Stomach smooth muscle (tissue), 2 donors: ENCODE results near the gene IGFALS.

Experiments used
- H3K27ac ChIP-seq: one replicate; pipeline ENCODE4 v1.7.0; 2013; ENCODE audit warnings: mild to moderate bottlenecking, low read length, inconsistent platforms
- H3K27me3 ChIP-seq, 2 donors: one replicate each; pipeline ENCODE4 v1.7.0; 2013; ENCODE audit warnings: low read length in 2 of 2; ENCODE audit not compliant: insufficient read depth in 2 of 2, control insufficient read depth in 1 of 2
- H3K36me3 ChIP-seq, 2 donors: one replicate each; pipeline ENCODE4 v1.7.0; 2013; ENCODE audit warnings: low read length in 2 of 2; ENCODE audit not compliant: control insufficient read depth in 2 of 2, insufficient read depth in 2 of 2
- H3K4me1 ChIP-seq: one replicate; pipeline ENCODE4 v1.7.0; 2013; ENCODE audit warnings: low read length; ENCODE audit not compliant: control insufficient read depth, insufficient read depth
- H3K4me3 ChIP-seq, 2 donors: one replicate each; pipeline ENCODE4 v1.7.0; 2013; ENCODE audit warnings: low read length in 2 of 2
- H3K9ac ChIP-seq, 2 donors: one replicate each; pipeline ENCODE4 v1.7.0; 2013; ENCODE audit warnings: low read length in 2 of 2, mild to moderate bottlenecking in 1 of 2
- H3K9me3 ChIP-seq, 2 donors: one replicate each; pipeline ENCODE4 v1.7.0; 2013; ENCODE audit warnings: low read length in 2 of 2; ENCODE audit not compliant: control insufficient read depth in 2 of 2
- donor health status: healthy.
- donor health status: Pancreatic carcinoma.

IGFALS gene

DNA sequence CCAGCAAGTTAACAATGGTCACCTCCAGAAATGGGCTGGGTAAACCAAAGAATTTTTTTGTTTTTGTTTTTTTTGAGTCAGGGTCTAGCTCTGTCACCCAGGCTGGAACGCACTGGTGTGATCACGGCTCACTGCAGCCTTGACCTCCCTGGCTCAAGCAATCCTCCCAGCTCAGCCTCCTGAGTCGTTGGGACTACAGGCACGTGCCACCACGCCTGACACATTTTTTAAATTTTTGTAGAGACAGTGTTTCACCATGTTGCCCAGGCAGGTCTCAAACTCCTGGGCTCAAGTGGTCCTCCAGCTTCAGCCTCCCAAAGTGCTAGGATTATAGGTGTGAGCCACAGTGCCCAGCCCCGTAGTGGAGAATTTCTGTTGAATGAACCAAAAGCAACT, 12.8 kb downstream of the IGFALS start:
- Histone ChIP-seq H3K9me3 (no peaks in the 10 kb centered on the region), H3K36me3 (peaks cover 3 to 21% of the 10 kb centered on the region in 2 donors), H3K4me3 (no peak overlapping the region), H3K27ac (no peak overlapping the region), H3K27me3 (no peaks in the 10 kb centered on the region), H3K4me1 (peaks cover 37% of the 10 kb centered on the region), H3K9ac (no peak overlapping the region)

- peaks cover 0 to 22% of the 10 kb centered on the region in 2 donors for H3K36me3 ChIP-seq
- H3K4me1 ChIP-seq, result peaks cover 34% of the 10 kb centered on the region
- no peak overlapping the region for H3K9ac ChIP-seq
These were observed 13.5 kb downstream of the IGFALS start for GRCh38 chr16:1779741-1780676.

DNA sequence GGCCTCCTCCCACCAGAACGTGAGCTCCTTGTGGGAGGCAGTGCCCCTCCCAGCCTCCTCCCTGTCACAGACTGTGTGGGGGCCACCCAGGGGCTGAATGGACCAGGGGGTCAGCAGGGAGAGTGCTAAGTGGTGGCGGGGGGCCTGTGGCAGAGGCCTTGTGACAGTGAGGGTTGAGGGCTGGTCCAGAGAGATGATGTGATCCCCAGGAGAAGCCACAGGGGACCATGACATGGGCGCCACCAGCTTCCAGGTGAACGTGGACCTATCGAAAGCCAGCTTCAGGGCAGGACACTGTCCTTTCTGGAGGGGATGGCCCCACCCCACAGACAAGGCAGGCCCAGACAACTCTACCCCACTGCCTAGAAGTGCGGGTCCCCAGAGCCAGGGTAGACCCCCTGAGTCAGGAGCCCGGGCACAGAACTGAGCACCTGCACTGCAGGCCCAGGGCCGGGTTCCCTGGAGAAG, 14.2 kb downstream of the IGFALS start:
- Histone ChIP-seq H3K4me3 (no peak overlapping the region), H3K4me1 (peaks cover 40% of the 10 kb centered on the region), H3K9me3 (no peaks in the 10 kb centered on the region), H3K36me3 (peaks cover 0 to 21% of the 10 kb centered on the region in 2 donors), H3K27me3 (no peaks in the 10 kb centered on the region), H3K27ac (no peak overlapping the region), H3K9ac (no peak overlapping the region)

More at GRCh38 chr16:1779741-1780676, 13.5 kb downstream of the IGFALS start:
- Histone ChIP-seq H3K27ac (no peak overlapping the region), H3K27me3 (no peaks in the 10 kb centered on the region), H3K4me3 (no peak overlapping the region), H3K9me3 (no peaks in the 10 kb centered on the region)

GRCh38 chr16:1778200-1779179, 15.0 kb downstream of the IGFALS start:
- Histone ChIP-seq H3K9ac (no peak overlapping the region), H3K4me3 (no peak overlapping the region), H3K4me1 (peaks cover 41% of the 10 kb centered on the region), H3K36me3 (peaks cover 0 to 21% of the 10 kb centered on the region in 2 donors), H3K27me3 (no peaks in the 10 kb centered on the region), H3K9me3 (no peaks in the 10 kb centered on the region), H3K27ac (no peak overlapping the region)

DNA sequence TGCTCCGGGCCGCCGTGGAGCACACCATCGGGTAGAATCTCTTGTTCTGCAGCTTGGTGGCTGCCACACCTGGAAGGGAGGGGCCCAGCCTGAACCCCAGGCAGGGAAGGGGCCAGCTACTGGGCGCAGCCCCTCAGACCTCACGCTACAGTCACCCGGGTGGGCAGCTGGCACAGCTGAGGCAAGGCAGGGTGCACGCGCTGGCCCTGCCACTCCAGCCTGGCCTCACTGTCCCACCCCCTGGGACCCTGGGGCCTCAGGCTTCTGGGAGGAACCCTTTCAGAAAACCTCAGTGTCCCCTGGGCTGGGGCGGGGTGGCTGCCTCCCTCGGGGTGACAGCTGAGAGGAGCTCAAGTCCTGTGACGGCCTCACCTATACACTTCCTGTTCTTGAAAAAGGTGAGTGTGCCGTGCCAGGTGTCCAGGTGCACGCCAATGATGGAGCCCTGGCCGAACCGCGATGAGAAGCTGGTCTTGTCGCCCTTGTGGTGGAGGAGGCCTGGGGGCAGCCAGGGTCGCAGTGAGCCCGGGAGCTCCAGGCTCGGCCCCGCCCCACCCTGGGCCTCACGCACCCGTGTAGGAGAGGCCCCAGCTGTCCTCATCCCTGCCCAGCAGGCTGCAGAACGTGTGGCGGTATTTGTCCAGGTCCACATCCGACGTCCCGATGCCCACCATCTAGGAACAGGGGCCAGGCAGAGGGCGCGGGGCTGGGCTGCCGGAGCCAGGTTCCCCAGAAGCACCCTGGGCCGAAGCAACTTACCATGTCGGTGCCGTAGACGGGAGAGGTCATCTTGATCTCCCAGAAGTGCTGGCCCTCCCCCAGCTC, 15.9 kb downstream of the IGFALS start:
- no peaks in the 10 kb centered on the region for H3K9me3 ChIP-seq
- H3K9ac ChIP-seq, result no peak overlapping the region
- H3K4me1 ChIP-seq, result peaks cover 38% of the 10 kb centered on the region
- H3K4me3 ChIP-seq, result no peak overlapping the region
- H3K36me3 ChIP-seq, result peaks cover 0 to 21% of the 10 kb centered on the region in 2 donors
- H3K27ac ChIP-seq, result no peak overlapping the region
- no peaks in the 10 kb centered on the region for H3K27me3 ChIP-seq

GRCh38 chr16:1776991-1777374, 16.5 kb downstream of the IGFALS start:
- H3K27ac ChIP-seq, result no peak overlapping the region
- peaks cover 43% of the 10 kb centered on the region for H3K4me1 ChIP-seq
- no peak overlapping the region for H3K9ac ChIP-seq
- H3K4me3 ChIP-seq, result no peak overlapping the region
- H3K27me3 ChIP-seq, result no peaks in the 10 kb centered on the region
- no peaks in the 10 kb centered on the region for H3K9me3 ChIP-seq
- H3K36me3 ChIP-seq, result peaks cover 0 to 21% of the 10 kb centered on the region in 2 donors

GRCh38 chr16:1776672-1776955, 16.9 kb downstream of the IGFALS start:
- Histone ChIP-seq H3K27me3 (no peaks in the 10 kb centered on the region), H3K27ac (no peak overlapping the region), H3K9ac (no peak overlapping the region), H3K4me1 (peaks cover 43% of the 10 kb centered on the region), H3K9me3 (no peaks in the 10 kb centered on the region), H3K36me3 (peaks cover 0 to 21% of the 10 kb centered on the region in 2 donors), H3K4me3 (no peak overlapping the region)

DNA sequence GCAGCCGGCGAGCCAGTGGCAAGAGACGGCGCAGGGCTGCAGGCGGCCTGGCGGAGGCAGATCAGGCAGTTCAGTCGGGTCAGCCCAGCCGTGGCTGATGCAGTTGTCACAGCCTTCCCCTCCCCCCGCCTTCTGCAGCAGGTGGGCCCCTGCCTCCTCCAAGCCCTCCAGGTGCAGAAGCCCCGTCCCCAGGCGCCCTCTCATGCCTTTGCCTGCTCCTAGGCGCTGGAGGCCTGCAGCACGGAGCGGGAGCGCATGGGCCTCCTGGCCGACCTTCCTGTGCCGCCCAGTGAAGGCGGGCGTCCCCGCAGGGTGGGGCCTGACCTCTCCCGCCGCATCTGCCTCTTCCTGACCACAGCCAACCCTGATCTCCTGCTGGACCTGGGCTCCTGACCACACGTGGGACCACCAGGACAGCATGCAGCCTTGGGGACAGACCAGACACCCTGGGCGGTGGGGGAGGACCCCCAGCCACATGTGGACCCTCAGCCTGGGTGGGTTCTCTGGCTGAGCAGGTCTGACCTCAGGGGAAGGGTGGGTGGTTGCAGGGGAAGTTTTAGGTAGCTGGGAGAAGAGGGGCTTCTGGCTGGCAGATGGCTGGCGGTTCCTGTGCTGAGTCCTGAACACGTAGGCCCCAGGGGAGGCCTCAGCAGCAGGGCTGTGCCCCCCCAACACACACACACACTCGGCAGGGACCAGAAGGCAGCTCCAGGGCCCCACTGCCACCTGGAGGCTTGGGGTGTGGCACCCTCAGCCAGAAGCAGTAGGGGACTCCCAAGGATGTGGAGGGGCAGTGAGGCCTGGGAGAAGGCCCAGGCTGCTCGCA, 17.4 kb downstream of the IGFALS start:
- peaks cover 0 to 19% of the 10 kb centered on the region in 2 donors for H3K36me3 ChIP-seq
- H3K9ac ChIP-seq, result no peak overlapping the region
- no peaks in the 10 kb centered on the region for H3K9me3 ChIP-seq
- peaks cover 37% of the 10 kb centered on the region for H3K4me1 ChIP-seq
- no peak overlapping the region for H3K27ac ChIP-seq
- H3K27me3 ChIP-seq, result no peaks in the 10 kb centered on the region
- H3K4me3 ChIP-seq, result no peak overlapping the region

DNA sequence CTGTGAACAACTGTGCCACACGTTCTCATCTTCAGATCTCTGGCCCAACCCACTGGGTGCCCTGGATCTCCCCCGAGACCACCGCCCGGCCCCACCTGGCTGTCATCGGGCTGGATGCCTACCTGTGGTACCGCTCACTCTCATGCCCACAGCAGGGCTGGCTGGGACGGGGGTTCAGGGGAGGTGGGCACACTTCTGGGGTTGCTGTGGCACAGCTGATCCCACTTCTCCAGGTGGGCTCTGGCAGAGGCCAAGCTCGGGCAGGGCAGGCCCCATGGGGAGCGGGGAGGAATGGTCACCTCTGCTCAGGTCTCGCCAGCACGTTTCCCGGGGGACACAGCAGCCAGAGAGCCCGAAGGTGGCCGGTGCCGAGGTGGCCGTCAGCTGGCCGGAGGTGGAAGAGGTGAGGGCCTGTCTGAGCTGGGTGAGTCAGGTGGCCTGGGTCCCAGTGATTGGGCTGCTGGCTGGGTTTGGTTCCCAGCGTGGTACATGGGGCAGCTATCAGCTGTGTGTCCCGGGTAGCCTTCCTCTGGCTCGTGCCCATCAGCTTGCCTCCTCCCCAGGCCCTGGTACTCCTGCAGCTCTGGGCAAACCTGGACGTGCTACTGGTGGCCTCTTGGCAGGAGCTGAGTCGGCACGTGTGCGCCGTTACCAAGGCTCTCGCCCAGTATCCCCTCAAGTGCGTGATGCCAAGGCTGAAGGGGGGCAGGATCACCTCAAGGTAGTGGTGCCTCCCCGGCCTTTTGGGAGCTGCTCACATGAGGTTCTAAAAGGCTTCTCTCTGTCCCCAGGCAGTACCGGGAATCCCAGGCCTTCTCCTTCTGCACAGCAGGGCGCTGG, 18.3 kb downstream of the IGFALS start:
- H3K9ac ChIP-seq, result no peak overlapping the region
- no peak overlapping the region for H3K27ac ChIP-seq
- no peak overlapping the region for H3K4me3 ChIP-seq
- no peaks in the 10 kb centered on the region for H3K27me3 ChIP-seq
- peaks cover 0 to 16% of the 10 kb centered on the region in 2 donors for H3K36me3 ChIP-seq
- H3K4me1 ChIP-seq, result peaks cover 39% of the 10 kb centered on the region
- no peaks in the 10 kb centered on the region for H3K9me3 ChIP-seq
